ENCODE results near the gene KLHL2.
A peak's percentile ranks its signal among the peaks of the same experiment; 100 is the strongest.
"Not testable (repeated sequence)": the region's sequence is repeated elsewhere in the genome, so short reads cannot be mapped to it uniquely, and the experiment has no call there.

The KLHL2 gene

GRCh38 chr4:165207431-165208220, at the start of gene KLHL2:
TSS of gene KLHL2 (plus strand) at chr4:165207561. CDS start at chr4:165207877, 316 bp downstream.
- DNase-seq = peak; percentile 63

GRCh38 chr4:165158762-165159161, 48.6 kb upstream of the KLHL2 start:
- DNase-seq = no peak

- no peak for DNase-seq
Observed at GRCh38 chr4:165164257-165164656, 43.1 kb upstream of the KLHL2 start.

GRCh38 chr4:165166872-165167271, 40.5 kb upstream of the KLHL2 start:
- DNase-seq = not testable (repeated sequence)

GRCh38 chr4:165167650-165168049, 39.7 kb upstream of the KLHL2 start:
- no peak for DNase-seq

GRCh38 chr4:165170819-165171218, 36.5 kb upstream of the KLHL2 start:
- DNase-seq = no peak

- not testable (repeated sequence) for DNase-seq
Observed at GRCh38 chr4:165175470-165175869, 31.9 kb upstream of the KLHL2 start.

- no peak for DNase-seq
Observed at GRCh38 chr4:165175879-165176278, 31.5 kb upstream of the KLHL2 start.

GRCh38 chr4:165177725-165178666, 29.4 kb upstream of the KLHL2 start:
- DNase-seq = no peak

- DNase-seq = no peak
Observed at GRCh38 chr4:165184220-165184619, 23.1 kb upstream of the KLHL2 start.

- DNase-seq = not testable (repeated sequence)
Observed at GRCh38 chr4:165184998-165185397, 22.4 kb upstream of the KLHL2 start.

- no peak for DNase-seq
Observed at GRCh38 chr4:165185448-165185847, 21.9 kb upstream of the KLHL2 start.

GRCh38 chr4:165190591-165191347, 16.6 kb upstream of the KLHL2 start:
- no peak for DNase-seq

GRCh38 chr4:165191348-165191656, 16.1 kb upstream of the KLHL2 start:
- DNase-seq = no peak

GRCh38 chr4:165191814-165192499, 15.4 kb upstream of the KLHL2 start:
- DNase-seq = no peak

- no peak for DNase-seq
Observed at GRCh38 chr4:165192500-165192898, 14.9 kb upstream of the KLHL2 start.

- DNase-seq = no peak
Observed at GRCh38 chr4:165192956-165193355, 14.4 kb upstream of the KLHL2 start.

GRCh38 chr4:165194368-165194767, 13.0 kb upstream of the KLHL2 start:
- DNase-seq = no peak

GRCh38 chr4:165198329-165198728, 9.0 kb upstream of the KLHL2 start:
- no peak for DNase-seq

- DNase-seq = no peak
Observed at GRCh38 chr4:165199286-165199685, 8.1 kb upstream of the KLHL2 start.

- no peak for DNase-seq
Observed at GRCh38 chr4:165199722-165200121, 7.6 kb upstream of the KLHL2 start.

GRCh38 chr4:165201806-165202205, 5.6 kb upstream of the KLHL2 start:
- DNase-seq = no peak

All from GF-D8 (cell line).